GM12873 (cell line): ENCODE data around the gene MAP3K6.

Experiments used
- CTCF ChIP-seq: IDR thresholded peaks from 2 replicates; pipeline ENCODE4 v1.5.1; 2012; ENCODE audit warnings: low read depth, mild to moderate bottlenecking, moderate library complexity, low read length, control low read depth; ENCODE audit not compliant: insufficient read depth; ENCODE audit errors: missing control alignments

The MAP3K6 gene

DNA sequence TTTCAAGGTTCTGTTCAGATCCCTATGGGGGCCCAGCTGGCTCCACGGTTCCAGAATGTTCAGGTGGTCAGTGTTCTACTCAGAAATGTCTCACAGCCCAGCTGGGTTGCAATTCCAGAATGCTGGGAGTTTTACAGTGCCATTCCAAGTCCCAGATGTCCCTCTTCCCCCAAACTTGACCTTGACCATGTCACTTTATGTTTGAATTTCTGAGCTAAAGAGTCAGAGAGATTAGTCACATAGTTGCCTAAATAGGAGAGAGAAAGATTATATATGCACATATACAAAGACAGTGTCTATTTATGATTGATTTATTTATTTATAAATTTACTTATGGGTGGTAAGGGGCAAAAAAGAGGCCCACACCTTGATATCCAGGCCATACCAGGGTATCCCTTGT is 28.2 kb upstream of the MAP3K6 start:
- no peak for TF ChIP-seq CTCF

GRCh38 chr1:27394282-27394658 is 27.5 kb upstream of the MAP3K6 start:
- no peak for TF ChIP-seq CTCF

DNA sequence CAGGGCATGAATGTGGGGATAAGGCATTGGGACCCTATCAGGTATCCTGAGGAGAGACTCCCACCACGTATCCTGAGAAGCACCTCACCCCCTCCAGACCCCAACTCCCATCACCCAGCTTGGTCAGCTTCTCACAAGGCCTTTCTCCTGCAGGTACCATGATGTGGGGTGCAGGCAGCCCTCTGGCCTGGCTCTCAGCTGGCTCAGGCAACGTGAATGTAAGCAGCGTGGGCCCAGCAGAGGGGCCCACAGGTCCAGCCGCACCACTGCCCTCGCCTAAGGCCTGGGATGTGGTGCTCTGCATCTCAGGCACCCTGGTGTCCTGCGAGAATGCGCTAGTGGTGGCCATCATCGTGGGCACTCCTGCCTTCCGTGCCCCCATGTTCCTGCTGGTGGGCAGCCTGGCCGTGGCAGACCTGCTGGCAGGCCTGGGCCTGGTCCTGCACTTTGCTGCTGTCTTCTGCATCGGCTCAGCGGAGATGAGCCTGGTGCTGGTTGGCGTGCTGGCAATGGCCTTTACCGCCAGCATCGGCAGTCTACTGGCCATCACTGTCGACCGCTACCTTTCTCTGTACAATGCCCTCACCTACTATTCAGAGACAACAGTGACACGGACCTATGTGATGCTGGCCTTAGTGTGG is 27.0 kb upstream of the MAP3K6 start:
- no peak for TF ChIP-seq CTCF

GRCh38 chr1:27392778-27393635 is 26.2 kb upstream of the MAP3K6 start:
- TF ChIP-seq CTCF, result peak; percentile 17

DNA sequence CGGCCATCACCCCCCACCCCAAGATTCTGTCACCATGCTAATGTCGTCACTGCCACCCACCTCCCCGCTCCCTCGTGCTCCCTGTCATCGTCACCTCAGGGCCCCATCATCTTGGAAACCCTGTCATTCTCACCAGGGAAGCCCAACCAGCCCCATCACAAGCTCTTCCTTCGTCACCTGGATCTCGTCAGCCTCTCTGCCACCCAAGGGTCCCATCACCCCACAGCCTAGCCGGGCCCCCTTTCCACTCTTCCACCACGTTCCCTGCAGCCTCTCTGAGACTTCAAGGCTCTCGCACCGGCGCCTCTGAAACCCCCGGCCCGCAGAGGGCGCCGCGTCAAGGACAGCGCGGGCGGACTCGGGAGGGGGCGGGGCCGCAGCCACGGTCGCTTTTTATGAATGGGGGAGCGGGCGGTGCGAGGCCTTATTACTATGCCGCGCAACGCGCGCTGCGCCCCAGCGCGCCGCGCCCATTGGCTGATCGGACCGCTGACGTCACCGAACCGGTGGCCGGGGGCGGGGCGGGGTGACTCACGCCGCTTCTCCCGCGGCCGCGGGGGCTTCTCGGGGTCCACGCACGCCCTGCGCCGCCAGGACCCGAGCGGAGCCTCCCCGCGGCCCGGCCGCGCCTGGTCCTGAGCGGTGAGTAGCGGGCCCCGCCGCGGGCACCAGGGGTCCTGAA is 25.5 kb upstream of the MAP3K6 start, which contains the start of gene GPR3:
Gene GPR3 (plus strand): TSS at position 527 of the 682 bp plus-strand sequence. CDS start 1,177 bp downstream, outside the sequence.
- peak; percentile 50 for TF ChIP-seq CTCF

DNA sequence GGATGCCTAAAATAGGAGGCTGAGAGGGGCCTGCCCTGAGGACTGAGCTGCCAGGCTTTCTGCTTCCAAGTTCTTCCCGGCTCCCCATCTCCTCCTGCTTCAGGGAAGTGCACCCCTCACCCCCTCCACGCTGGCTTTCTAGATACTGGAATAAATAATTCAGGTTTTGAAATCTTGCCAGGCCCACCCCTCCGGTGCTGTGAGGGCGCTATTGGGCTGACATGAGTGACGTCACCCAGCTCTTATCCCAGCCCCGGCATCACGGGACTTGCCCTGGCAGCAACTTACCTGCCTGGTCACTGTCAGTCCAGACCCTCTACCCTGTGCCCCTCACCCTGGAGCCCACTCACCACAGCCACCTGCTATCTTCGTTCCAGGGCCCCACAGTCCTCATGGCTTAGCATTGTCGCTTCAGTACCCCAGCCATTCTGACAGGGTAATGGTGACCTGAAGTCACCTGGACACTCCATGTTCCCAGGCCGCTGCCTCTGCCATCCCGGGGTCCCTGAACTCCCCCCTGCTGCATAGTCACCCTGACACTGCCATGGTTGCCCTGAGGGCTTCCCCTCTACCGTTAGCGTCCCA is 24.8 kb upstream of the MAP3K6 start:
- no peak for TF ChIP-seq CTCF

- TF ChIP-seq CTCF, result peak; percentile 97
Observed at GRCh38 chr1:27388337-27389005, 21.7 kb upstream of the MAP3K6 start.
